Epithelial cell of proximal tubule (primary cell): ENCODE data around the gene SYNM. TPM values are rescaled to one million over a fixed set of nuclear protein-coding genes. Genes with fewer than 3 reads are reported as not detected.

ENCODE experiments used
- DNase-seq: peaks from one replicate; pipeline ENCODE4 v3.0.0-alpha.2; 2011; ENCODE audit warnings: low read depth
- H3K4me3 ChIP-seq: 2 replicates; pipeline ENCODE4 v1.5.1; 2011; ENCODE audit warnings: low read depth, mild to moderate bottlenecking, low read length
- total RNA-seq: library from RNA; depleted of rRNA; stranded (reverse); fragments of >200 nt; gene quantifications from 2 replicates; pipeline ENCODE4 v1.2.3, GENCODE V29; 2015
- TF ChIP-seq, protein P1 (sequence below): conservative IDR thresholded peaks from 2 replicates; pipeline ENCODE4 v1.5.1; 2012; ENCODE audit warnings: low read depth, mild to moderate bottlenecking, low read length

Gene SYNM
- total RNA-seq, 1 donor from 2014 or later = 2.1 TPM

DNA sequence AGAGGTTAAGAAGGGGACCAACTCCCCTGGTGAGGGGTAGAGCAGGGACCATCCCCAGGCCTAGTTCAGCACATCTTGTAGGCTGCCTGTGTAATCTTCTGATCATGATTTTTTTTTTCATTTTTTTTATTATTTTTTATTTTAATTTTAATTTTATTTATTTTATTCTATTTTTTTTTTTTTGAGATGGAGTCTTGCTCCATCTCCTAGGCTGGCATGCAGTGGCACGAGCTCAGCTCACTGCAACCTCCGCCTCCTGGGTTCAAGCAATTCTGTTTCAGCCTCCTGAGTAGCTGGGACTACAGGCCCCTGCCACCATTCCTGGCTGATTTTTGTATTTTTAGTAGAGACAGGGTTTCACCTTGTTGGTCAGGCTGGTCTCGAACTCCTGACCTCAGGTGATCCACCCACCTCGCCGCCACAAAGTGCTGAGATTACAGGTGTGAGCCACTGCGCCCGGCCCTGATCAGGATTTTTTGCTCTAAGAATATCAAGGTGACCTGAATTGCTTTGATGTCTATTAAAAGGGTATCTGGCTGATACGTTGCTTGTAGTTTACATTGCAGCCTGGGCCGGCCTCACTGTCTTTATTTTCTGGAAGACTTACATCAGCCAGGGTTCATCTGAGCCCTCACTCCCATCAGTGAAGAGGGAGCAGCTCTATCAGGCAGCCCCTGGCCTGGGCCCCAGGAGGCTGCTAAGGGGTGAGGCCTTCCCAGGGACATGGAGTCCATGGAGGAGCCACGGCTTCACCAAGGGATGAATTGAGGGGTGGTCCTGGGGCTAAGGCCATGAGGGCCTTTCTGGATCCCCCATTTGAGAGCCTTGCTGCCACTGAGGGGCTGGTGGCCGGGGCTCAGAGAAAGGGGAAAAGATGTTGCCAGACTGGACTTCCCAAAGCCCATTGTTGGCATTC, 10.7 kb downstream of the SYNM start:
- no peak overlapping the region for H3K4me3 ChIP-seq
- TF ChIP-seq, protein P1, sequence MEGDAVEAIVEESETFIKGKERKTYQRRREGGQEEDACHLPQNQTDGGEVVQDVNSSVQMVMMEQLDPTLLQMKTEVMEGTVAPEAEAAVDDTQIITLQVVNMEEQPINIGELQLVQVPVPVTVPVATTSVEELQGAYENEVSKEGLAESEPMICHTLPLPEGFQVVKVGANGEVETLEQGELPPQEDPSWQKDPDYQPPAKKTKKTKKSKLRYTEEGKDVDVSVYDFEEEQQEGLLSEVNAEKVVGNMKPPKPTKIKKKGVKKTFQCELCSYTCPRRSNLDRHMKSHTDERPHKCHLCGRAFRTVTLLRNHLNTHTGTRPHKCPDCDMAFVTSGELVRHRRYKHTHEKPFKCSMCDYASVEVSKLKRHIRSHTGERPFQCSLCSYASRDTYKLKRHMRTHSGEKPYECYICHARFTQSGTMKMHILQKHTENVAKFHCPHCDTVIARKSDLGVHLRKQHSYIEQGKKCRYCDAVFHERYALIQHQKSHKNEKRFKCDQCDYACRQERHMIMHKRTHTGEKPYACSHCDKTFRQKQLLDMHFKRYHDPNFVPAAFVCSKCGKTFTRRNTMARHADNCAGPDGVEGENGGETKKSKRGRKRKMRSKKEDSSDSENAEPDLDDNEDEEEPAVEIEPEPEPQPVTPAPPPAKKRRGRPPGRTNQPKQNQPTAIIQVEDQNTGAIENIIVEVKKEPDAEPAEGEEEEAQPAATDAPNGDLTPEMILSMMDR = no peak
- no peak for DNase-seq

DNA sequence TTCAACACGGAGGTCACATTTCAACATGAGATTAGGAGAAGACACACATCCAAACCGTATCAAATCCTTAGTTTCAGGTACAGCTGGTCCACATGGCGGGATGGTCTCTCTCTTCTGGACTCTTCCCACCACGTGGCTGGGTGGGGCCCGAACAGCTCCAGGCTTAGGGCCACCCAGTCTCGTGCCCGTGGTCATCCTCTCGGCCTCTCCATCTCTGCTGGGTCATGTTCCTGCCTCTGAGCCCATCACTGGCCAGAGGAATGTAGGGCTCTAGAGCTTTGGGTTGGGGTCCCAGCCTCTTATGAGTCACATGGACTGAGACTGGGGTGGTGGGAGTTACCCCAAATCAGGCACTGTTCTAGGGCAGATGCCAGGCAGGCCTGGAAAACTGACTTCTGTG, 12.2 kb downstream of the SYNM start:
- H3K4me3 ChIP-seq = no peak overlapping the region
- DNase-seq = no peak
- TF ChIP-seq, protein P1 = no peak

DNA sequence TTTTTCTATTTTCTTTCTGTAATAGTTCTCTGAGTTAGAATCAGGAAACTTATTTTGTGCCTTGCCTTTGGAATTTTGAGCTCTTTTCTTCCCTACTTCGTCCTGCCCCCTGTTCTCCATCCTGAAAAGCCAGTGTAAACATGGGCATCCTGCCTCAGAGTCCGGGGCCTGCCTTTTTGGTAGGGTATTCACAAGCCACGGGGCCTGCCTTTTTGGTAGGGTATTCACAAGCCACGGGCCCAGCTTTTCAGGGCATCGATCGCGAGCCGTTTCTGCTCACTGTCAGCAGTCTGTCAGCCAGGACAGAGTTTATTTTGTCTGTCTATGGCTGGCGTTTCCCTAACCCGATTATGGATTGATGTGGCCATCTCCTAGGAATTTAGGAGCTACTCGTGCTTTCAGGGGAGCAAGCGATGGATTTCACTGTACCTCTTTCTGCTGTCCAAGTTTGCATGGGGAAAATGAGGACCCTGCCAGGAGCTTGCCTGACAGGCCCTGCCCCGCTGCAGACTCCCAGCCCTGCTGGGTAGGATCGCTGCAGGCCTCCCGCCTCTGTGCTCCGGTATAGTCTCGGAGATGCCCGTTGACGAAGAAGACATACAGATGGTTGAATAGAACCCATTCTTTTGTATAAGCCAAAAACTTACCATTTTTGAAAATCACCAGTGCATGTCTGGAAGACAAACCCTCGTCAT, 12.8 kb downstream of the SYNM start:
- no peak for DNase-seq
- TF ChIP-seq, protein P1 = no peak
- H3K4me3 ChIP-seq = no peak overlapping the region

DNA sequence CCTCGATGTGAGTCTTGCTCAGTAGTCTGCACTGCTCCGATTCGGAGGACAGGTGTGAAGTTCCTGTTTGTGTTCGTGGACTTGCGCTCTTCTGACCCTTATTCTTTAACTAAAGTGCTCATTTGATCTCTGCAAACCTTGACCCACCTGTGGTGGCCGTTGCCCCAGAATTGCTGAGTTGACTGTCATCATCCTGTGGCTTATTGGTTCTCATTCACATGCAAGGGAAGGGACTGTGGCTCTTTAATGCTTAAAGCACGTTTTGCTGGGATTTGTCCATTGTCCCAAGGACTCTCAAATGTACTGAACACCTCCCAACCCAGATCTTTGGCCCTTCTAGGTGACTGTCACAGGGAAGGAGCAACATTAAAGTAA, 13.4 kb downstream of the SYNM start:
- DNase-seq = no peak
- no peak overlapping the region for H3K4me3 ChIP-seq
- TF ChIP-seq, protein P1 = no peak

DNA sequence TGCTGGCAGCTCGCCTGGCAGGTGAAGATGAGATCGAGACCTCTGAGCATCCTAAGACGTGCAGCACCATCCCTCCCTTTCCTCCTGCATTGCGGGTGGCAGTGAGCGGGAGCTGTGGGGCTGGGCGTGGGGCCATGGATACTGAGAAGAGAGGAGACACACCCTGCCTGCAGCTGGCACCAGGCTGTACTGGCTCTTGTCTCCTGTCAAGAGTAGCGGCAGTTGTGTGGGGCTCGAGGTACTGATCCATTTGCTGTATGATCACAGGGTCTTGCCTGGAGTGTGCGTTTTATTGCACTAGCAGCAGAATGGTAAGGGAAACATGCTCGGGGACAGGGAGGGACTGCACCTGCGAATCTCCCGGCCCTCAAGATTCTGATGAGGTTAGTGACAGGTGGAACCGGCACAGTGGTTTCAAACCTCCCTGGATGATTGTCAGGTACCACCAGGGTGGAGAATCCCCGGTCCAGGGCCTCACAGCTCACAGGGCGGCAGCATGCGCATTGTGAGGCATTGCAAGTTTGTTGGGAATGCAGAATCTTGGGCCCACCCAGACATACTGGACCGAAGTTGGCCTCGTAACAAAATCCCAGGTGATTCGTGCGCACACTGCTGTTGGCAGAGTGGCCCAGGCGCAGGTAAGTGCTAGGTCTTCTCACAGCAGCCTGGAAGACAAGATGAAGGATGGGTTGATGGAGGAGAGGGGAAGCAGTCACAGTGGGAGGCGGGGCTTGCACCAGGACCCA, 14.1 kb downstream of the SYNM start:
- DNase-seq = no peak
- TF ChIP-seq, protein P1 = no peak
- no peak overlapping the region for H3K4me3 ChIP-seq

DNA sequence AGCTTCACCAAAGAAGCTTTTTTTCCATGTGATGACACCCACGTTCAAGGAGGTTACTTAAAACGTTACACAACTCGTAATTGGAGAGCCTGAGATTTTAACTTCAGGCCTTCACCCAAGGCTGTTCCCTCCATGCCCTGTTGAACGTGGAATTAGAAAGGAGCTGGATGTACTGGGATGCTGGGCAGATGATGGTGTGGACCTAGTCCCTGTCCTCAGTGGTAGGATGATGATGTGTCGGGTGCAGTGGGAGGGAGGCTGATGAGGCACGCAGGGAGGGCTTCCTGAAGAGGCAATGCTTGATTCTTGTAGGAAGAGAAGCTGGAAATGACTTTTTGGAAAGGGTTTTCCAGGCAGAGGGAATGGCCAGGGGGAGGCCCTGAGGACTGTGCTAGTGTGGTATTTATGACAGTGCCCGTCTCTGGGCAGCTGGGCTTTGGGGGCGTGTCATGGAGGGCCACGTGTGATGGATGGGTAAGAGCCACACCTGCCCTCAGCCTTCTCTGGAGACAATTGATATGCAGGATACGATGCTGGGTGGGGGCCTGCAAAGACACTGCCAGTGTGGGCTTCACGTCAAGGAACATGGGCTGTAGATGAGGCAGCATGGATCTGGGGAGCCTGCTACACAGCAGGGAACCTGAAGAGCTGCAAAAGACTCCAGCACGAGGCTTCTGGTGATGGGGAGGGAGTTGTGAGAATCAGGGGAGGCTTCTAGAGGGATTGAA, 15.3 kb downstream of the SYNM start:
- DNase-seq = no peak
- TF ChIP-seq, protein P1 = no peak
- no peak overlapping the region for H3K4me3 ChIP-seq
